ENCODE measurements around the gene KATNB1.

Gene KATNB1

DNA sequence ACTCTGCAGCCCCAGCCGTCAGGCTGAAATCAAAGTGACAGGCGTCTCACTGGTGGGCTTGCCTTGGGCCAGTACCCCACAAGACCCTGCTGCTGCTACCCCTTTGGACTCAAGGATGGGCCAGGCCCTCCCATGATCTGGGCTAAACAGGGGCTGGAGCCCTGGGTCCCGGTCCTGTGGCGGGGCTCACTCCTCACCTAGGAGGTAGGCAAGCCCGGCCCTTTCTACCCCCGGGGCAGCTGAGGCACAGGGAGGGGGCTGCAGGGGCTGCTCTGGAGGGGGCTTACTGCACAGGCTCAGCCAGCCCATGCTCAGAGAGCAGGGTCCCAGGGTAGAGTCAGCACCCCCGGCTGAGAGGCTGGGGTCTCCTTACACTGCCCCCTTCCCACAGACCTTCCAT is 23.6 kb downstream of the KATNB1 start:
- DNase-seq, result no peak

DNA sequence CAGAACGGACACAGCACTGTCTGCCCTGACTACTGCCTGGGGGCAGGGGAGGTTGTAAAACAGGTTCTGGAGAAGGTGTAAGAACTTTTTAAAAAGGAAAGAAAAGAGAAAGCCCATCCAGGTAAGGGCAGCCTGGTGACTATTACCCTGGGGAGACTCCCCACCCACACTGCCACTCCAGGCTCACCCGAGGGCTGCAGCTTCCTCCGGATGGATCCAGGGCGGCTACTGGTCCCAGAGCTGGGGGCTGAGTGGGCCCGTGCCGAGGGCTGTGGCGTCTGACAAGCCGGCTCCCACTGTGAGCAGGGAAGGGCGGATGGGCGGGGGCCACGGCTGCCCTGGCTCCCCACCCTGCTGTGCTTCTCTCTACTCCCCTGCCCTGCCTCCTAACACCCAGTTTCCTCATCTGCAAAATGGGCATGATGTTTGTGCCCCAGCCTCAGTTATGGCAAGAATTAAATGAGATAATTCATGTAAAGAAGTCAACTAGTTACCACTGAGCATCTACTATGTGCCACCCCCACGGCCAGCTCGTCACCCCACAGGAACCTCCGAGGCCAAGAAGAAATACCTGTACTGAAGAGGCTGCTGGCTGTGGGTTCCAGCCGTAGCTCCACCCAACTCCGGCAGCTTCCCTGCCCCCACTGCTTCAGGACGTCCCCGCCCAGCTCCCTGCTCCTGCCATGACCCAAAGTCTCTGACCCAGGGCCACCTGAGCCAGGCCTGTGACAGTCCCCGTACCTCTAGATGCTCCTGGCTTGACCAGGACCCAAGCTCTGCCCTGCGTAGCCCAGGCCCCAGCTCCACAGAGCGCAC is 24.2 kb downstream of the KATNB1 start:
- no peak for DNase-seq

DNA sequence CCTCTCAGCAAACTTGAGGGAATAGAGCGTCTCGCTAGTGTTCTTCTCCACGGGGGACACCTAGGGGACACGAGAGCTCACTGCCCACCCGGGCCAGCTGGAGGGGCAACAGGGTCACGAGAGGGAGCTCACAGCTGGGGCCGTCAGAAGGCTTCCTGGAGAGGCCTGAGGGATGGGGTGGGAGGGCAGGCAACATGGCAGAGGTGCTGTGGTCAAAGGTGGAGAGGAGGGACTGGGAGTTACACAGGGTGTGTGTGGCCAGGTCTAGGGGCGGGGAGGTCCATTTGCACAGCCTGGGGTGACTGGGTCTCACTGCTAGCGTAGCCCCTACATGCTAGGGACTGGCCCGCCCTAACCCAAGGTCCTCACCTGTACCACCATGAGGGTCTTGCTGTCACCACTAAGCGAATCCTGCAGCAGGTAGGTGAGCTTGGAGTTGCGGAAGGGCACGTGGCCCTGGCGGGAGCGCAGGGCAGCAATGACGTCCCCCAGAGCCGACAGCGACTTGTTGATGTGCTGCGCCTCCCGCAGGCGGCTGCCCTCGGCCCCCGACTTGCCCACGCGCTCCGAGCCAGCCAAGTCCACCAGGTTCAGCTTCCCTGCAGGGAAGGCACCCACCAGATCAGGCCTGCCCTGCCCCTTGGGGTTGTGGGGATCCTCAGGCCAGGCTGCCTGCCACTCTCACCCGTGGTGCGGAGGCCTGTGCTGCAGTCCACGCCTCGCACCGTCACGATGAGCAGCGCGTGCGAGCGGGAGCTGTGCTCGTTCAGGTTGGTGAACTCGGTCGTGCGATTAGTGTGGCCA is 25.0 kb downstream of the KATNB1 start:
- DNase-seq, result no peak

DNA sequence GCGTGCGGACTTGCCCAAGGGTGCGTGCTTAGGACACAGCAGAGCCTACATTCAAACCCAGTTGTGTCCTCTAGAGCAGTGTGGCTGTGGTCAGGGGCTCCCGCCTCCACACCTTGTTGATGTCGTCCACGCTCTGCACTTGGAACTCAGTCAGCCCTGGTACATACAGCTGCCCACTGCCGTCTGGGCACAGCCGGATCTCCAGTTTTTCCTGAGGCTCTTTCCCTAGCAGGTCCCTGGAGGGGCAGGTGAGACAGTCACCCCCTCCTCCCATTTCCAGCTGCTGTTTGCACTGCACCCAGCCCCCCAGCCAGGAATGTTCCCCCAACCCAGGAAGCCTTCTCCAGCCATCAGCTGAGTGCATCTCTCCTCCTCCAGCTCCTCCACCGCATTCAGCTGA is 25.7 kb downstream of the KATNB1 start:
- no peak for DNase-seq

DNA sequence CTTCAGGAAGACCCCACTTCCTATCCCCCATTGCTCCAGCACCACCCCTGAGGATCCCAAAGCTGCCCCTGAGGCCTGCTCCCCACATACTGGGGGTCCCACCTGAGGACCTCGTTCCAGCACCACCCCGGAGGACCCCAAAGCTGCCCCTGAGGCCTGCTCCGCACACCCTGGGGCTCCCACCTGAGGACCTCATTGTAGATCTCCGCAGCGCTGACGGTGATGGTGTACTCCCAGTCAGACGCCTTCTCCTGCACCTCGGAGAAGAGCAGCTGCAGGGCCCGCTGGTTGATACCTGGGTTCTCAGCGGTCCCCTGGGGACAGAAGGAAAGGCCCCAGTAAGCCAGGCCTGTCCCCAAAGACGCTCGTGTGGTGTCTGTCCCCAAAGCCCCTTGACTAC is 26.4 kb downstream of the KATNB1 start:
- DNase-seq, result no peak

DNA sequence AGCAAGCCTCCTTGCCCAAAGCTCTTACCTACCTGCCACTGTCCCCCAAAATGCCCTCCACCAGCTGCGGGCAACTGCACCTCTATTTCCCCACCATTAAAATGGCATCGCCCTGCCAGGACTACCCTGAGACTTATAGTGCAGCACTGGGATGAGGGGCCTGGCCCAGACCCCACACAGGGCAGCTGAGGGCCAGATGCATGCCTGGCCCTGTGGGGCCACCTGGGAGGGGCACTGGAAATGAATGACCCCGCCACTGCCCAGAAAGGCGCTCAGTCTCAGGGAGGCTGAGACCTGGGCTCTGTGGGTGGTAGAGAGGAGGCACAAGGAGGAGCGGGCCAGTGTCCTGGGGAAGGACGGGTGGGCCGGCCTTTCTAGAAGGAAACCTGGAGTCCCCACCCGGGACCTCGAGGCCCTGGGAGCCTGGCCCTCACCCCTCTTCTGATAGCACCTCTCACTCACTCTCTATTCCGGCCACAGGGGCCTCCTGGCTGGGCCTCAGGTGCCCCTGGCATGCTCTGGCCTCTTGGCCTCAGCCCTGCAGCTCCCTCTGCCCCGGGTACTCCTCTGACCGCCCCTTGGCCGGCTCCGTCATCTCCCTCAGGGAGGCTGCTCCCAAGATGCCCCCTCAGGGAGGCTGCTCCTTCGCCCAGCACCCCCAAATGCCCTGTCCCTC is 26.9 kb downstream of the KATNB1 start:
- no peak for DNase-seq

DNA sequence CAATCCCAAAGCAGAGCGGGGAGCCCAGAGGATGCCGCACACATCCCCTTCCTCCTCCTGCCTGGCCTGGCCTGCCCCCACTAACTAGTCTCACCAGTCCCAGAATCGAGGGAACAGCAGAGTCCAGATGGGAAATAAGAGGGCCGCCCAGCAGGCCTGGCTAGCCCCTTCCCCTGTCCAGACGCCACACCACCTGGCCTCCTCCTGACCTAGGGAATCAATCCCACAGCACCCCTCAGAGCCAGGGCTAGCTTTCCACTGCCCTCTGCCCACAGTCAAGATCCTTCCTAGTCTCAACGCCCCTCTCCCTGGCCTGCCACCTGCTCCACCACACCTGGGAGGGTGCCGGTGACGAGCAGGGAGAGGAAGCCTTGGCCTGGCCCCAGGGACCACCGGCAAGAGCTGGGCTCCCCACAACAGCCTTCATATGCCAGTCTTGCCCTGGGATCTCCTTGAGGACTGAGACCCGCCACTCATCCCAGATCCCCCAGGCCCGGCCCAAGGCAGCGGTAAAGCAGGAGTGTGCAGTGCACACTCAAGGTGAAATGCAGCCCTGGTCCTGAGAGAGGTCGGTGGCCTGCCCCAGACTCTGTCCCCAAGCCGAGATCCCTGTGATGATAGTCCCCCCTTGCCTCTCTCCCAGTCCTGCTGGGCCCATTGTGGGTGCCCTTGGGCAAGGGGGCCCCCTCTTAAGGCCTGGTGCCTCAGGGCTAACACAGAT is 27.9 kb downstream of the KATNB1 start:
- DNase-seq, result no peak

DNA sequence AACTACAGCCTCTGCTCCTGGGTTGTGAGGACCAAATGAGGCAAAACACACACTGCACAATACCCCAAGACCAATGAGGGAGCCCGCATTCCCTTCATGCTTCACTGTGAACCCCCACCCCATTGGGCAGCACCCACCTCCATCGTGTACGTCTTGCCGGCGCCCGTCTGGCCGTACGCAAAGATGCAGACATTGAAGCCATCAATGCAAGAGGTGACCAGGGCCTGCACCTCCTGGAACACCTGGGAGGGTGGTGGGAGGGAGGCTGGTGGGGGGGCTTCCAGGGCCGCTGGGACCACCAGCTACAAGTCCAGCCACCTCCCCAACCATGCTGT is 28.4 kb downstream of the KATNB1 start:
- DNase-seq, result no peak

DNA sequence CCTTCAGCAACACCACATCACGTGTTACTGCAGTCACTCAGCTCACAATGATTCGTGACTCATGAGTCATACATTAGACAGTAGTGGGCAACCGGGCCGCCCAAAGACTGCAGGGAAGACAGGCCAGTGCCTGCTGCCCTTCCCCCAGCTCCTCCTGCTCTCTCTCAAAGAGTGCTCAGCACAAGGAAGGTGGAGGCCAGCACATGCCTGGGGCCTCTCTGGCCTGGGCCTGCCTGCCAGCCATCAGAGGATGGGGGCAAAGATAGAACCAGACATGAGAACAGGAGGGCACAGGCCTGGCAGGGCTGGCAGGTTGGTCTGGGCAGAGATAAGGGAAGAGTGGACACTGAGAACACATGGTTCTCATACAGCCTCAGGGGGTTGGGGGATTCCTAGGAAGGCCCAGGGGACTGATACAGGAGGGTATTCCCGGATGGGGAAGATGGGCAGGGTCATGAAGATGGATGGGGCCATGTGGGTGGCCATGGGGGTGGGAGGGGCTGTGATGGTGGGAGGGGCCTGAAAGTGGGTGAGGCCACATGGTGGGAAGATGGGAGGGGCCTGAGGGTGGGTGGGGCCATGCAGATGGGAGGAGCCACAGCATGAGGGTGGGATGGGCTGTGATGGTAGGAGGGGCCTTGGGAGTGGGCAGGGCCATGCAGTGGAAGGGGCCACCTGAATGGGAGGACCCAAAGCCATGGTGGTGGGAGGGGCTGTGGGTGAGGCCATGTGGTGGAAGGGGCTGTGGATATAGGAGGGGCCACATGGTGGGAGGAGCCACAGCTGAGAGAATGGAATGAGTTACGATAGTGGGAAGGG is 29.0 kb downstream of the KATNB1 start:
- no peak for DNase-seq

DNA sequence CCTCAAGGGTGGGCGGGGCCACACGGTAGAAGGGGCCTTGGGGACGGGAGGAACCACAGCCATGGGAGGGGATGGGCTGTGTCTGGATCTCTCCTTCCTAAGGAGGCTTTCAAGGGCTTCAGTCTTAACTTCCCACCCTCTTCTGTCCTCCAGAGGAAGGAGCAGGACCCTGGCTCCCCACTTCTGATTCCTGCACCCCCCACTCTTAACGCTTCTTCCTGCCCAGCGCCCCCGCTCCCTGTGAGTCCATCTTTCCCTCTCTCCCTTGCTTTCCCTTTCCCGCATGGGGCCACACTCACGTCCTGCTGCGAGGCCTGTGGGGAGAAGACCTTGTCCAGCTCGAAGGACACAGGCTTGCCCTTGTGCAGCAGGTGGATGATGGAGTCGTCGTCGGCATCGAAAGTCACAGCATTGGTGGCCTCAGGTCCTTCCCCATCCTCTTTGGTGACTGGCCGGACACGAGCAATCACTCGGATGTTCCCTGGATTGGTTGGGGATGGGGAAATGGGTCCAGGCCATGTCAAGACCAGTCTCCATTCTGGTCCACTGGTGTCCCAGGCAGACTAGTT is 29.7 kb downstream of the KATNB1 start:
- no peak for DNase-seq

DNA sequence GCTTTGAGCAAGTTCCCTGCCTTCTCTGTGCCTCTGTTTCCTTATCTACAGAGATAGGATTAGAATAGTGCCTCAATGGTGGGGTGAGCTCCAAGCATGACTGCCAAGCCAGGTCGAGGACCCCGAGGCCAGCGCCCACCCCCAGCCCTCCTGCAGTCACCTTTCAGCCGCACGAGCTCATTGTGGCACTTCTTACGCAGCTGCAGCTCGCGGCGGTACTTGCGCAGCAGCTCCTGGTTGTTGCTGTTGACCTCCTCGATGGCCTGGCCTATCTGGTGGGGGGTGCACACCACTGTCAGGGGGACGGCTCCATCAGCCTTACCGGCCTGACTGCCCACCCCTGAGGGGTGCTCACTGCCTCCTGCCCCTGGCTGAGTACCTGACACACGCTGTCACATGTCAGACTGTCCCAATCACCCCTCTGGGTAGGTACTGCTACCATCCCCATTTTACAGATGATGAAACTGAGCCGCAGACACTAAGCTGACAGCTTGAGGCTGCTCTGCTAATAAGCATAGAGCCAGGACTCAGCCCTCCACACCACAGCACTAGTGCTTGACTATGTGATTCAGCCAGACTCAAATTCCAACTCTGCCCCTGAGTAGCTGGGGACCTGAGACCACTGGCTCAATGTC is 31.3 kb downstream of the KATNB1 start:
- no peak for DNase-seq

DNA sequence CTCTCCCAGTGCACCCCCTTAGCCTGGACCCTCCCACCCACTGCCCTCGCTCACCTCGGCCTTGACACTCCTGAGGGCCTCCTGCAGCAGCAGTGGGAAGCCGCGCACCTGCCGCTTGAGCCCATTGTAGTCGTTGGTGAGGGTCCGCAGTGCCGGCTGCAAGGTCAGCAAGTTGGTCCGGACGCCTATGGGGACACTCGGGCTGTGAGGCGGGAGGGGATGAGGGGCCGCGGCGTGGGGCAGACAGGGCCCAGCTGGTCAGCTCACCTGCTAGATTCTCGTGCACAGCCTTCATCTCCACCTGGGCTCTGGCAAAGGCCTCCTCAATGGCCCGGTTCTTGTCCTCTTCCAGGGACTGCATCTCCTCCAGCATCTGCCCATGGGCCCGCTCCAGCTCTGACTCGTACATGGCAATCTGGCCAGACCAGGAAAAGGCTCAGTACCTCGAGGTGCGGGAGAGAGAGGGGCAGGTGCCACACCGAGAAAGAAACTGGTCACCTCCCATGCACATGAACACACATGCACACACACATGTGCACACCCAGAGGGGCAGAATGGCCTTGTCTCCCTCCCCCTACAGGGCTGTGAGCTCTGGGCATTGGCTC is 34.1 kb downstream of the KATNB1 start:
- DNase-seq, result no peak

DNA sequence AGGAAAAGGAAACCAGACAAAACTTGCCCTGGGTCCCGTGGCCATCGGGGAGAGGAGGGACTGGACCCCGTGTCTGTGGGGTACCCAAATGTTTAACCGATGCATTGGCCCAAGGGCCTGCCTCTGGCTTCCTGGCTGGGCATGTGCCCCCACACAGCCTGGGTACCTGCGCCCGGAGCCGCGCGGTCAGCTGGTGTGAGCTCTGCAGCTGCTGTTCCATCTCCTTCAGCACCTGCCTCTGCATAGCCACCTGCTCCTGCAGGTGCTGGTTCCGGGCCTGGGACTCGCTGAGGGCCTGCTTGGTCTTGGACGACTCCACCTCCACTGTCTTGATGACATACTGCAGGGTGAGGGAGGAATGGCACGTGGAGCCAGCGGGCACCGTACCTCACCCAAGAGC is 34.8 kb downstream of the KATNB1 start:
- DNase-seq, result peak; percentile 77

DNA sequence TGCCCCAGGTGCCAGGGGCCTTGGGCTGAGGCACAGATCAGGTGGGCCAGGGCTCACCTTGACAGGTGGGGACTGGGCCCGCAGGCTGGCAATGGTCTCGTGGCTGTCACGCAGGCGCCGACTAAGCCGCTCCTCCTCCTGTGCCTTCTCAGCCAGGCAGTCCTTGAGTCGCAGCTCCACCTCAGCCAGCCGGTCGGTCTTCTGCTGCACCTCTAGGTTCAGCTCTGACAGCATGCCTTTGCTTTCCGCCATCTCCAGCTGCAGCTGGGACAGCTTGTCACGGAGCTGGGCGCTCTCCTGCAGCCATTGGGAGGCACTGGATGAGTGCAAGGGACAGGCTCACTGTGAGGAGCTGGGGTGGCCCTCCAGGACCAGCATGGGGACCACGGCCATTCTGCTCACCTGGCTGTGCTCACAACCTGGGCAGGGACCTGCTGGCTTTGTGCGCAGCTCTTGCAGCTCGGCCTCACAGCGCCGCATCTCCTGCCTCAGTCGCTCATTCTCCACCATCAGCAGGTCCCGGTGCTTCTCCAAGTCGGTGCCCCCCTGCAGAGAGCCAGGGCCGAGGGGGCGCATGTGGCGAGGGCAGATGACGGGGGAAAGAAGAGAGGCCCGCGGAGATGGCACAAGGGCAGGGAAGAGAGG is 35.7 kb downstream of the KATNB1 start:
- DNase-seq, result no peak

DNA sequence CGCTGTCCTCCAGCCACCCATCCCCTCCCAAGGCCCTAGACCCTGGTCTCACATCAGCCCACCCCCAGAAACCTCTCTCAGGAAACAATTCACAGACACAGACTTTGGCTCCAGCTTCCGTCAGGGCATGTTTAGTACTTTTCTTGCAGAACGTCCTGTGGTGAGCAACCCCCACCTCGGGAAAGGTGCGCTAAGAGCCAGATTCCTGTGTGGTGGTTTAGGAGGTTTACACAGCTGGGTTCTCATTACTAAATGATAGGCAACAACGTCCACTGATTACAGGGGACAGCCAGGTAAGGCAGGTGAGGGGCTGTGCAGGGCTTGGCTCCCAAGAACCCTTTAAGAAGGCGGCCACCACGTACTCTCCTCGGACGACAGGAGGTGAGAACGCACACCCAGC is 37.4 kb downstream of the KATNB1 start:
- DNase-seq, result no peak

DNA sequence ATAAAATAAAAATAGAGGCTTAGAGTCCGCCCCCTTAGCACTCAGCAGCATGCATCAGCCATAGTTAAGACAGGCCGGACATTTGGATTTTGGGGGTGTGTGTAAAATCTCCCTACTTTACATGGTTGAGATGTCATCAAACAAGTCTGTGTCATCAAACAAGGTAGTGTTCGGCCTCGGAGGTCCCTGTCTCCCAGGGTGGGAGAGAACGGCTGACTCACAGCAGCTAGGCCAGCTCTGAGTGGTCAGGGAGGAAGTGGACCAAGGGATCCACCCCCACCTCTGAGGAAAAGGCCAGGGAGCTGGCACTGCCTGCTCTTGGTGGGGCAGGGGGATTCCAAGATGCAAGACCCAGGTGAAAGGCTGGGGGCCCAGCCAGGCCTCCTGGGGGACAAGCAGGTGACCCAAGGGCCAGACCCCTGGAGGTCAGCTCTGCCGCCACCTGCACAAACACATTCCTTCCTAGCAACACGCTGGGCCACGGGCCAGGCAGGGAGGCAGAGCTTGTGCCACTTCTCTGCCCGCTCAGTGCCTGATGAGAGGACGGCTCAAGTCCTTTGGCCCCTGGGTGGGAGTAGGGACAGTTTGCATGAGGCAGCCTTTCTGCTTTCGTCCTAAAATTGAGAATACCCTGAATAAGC is 38.2 kb downstream of the KATNB1 start:
- no peak for DNase-seq

DNA sequence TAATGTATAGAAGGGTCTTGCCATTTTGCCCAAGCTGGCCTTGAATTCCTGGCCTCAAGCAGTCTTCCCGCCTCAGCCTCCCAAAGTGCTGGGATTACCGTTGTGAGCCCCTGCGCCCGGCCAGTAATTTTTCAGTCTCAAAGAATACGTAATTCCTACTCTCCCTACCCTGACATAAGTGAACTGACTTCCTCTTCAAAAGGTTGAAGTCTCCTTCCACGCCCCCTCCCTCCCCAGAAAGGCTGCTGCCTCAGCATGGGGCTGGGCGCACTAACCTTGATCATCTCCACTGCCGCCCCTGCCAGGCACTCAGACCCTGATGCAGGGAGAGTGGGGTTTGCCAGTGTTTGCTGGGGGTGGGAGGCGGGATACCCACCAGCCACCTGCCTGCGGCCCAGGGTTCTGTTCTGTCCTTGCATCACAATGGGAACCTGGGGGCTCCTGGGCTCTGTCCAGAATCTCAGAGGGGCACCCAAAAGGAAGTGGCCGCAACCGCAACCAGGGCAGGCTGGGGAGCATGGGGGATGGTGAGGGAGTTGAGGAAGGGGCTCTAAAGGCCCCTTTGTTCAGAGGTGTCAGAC is 39.2 kb downstream of the KATNB1 start:
- no peak for DNase-seq

DNA sequence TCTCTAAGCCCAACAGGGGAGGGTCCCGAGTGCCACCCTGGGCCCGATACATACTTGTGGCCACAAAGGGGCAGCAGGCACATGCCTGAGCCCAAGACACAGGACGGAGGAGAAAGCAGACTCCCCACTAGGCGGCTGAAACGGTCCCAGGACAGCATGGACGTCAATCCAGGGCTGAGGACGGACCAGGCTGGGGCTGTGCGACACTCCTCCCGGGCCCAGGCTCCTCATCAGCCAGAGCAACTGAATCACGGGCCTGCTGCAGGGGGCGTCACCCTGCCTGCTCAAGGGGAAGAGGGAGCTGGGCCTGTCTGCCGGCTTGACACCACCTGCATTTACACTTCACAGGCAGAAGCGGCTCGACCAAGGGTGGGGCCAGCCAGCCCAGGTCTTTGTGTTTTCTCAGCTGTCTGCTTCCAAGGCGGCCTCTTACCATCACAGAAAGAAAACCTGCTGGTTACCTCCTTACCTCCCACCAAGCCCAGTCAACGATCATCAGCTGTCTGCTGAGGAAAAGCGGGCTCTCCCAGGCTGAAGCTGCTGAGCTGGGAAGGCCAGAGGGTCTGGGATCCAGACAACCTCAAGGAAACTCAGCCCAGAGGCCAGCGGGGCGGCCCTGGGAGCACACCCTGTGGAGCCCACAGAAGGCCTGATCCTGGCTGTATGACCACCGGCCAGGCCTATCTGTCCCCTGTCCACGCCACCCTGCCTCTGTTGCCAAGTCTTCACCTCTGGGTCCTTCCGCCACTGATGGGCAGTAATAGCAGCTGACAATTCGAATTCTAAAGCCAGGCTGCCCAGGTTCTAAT is 40.3 kb downstream of the KATNB1 start:
- DNase-seq, result peak; percentile 83

DNA sequence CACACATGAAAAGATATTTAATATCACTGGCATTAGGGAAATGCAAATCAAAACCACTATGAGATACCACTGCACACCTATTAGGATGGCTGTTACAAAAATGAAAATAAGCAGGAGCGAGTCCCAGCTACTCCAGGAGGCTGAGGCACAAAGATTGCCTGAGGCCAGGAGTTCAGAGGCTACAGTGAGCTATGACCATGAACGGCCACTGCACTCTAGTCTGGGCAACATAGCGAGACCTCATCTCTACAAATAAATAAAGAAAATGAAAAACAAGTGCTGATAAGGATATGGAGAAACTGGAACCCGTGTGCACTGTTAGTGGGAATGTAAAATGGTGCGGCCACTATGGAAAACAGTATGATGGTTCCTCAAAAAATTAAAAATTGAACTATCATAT is 43.1 kb downstream of the KATNB1 start:
- DNase-seq, result no peak
